Measurements from ENCODE around the gene LRRTM2.
A peak's percentile ranks its signal among the peaks of the same experiment; 100 is the strongest.
"Not testable (repeated sequence)": the region's sequence is repeated elsewhere in the genome, so short reads cannot be mapped to it uniquely, and the experiment has no call there.

The LRRTM2 gene

DNA sequence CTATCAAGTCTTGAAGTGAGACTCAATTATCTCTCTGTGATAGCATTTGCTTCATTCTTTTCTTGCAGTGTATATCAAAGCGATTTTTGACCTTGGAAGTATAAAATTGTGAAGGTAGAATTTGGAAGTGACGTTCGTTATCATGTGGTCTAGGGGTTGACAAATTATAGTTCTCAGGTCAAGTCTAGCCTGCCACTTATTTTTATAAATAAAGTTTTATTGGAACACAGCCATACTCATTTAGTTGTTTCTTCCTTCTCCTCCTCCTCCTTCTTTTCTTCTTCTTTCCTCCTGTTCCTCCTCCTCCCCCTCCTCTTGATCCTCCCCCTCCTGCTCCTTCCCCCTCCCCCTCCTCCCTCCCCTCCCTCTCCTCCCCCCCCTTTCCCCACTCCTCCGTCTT lies 38.0 kb downstream of the LRRTM2 start:
- DNase-seq (ENCODE audit: low spot score), result no peak

DNA sequence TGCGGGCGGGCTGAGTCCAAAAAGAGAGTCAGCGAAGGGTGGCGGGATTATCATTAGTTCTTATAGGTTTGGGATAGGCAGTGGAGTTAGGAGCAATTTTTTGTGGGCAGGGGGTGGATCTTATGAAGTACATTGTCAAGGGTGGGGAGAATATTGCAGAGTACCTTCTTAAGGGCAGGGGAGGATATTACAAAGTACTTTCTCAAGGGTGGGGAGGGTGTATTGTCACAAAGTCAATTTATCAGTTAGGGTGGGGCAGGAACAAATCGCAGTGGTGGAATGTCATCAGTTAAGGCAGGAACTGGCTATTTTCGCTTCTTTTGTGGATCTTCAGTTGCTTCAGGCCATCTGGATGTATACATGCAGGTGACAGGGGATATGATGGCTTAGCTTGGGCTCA lies 40.3 kb downstream of the LRRTM2 start:
- DNase-seq (ENCODE audit: low spot score), result not testable (repeated sequence)

DNA sequence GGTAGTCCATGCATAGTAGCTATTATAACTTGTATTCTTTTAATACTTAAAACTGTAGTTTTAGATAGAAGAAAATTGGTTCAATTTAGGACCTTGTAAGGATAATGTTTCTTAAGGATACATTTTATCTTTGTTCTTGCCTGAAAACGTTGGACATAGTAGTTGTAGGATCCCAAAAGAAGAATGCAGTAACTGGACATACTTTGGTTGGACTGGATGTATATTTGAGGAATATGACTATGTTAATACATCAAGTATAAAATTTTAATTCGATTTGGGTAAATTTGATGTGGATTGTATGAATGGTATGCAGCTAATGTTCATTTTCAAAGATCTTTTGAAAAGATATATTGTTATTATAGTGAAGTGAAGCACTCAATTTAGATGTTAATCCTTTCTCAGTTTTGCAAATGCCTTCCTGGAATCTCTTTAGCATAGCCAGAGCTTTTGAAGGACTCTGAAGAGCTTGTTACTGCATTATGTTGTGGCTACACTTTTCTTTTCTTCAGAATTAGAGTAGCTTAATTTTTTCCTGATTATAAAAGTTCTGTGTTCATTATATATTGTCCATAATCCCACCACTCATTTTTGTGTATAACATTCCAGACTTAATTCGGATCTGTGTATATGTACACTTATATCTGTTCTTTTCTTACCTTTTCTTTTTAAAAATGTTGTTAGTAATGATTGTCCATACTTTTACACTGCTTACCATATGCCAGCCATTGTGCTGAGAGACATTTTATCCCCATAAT lies 41.2 kb downstream of the LRRTM2 start:
- no peak for DNase-seq (ENCODE audit: low spot score)

DNA sequence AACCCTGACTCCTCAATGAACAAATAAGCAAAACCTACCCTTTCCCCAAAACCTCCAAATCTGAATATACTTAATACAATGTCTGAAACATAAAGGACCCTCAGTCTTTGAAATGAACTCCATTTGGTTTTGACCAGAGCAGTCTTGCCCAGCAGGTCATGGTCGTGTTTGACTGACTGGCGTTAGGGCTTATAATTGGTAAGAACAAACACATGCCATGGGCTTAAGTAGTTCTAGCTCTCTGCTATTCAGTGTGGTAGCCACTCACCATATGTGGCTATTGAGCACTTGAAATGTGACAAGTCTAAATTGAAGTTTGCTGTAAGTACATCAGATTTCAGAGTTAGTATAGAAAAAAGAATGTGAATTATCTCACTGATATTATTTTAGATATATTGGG lies 42.1 kb downstream of the LRRTM2 start:
- no peak for DNase-seq (ENCODE audit: low spot score)

DNA sequence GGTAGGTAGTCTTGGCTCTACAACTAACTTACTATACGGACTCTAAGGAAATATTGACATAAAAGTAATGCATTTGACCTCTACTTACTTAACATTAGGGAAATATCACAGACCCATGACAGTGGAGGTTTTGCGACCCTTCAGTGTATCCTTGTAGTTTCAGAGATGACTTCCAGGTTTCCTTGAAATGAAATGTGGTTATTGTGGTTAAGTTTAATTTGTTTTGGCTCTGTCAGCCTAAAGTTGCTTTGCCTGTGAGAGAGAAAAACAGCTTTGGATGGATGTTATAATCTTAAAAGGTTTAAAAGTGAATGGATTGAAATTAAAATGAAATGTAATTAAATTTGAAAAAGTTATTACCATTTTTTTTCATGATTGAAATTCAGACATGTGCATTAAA lies 42.9 kb downstream of the LRRTM2 start:
- DNase-seq (ENCODE audit: low spot score), result no peak

DNA sequence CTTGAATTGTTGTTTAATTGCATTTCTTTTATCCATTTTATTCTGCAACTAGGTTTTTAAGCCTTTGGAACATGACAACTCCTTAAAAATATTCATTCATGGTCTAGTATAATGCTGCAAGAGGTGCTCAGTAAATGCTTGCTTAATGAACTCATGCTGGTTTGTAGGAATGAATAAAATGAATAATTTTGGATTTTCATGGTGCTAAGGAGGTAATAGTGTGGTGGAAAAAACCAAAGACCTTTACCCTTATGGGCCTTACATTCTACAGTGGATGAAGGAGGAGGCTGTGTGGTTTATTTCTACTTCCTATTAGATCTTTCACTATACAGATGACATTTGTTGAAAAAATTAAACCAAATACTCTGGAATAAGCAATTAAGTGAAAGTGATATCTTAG lies 43.4 kb downstream of the LRRTM2 start:
- peak; percentile 14 for DNase-seq (ENCODE audit: low spot score)

DNA sequence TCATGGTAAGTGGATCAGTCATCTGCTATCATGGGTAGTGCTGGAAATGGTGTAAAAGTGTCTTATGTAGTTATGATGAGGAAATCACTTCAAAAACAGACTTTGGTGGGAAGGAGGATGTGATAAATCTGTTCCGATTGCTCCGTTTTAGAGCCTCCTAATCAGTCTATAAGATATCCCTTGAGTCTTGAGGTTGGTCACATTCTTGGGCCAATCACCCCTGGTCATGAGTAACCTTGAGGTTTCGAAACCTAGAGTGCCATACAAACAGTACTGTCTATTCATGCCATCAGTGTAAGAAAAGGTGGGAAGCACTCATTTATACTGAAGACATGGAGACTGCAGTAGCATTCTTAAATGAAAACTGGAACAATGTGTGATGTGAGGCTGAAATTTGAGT lies 45.8 kb downstream of the LRRTM2 start:
- DNase-seq (ENCODE audit: low spot score), result no peak

DNA sequence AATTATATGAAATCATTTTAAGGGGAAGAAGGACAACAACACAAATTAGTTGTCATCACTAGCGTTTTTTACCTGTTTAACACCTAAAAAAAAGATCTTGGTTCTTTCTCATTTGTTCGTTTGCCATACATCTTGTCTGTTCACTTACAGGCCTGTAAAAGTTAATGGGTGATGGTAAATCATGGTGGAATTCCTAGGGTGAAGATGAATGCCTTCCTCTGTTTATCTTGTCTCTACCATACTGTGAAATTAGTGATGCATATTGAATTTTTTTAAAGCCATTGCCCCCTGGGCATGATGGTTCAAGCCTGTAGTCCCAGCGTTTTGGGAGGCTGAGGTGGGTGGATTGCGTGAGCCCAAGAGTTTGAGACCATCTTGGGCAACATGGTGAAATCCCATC lies 46.6 kb downstream of the LRRTM2 start:
- DNase-seq (ENCODE audit: low spot score), result no peak

DNA sequence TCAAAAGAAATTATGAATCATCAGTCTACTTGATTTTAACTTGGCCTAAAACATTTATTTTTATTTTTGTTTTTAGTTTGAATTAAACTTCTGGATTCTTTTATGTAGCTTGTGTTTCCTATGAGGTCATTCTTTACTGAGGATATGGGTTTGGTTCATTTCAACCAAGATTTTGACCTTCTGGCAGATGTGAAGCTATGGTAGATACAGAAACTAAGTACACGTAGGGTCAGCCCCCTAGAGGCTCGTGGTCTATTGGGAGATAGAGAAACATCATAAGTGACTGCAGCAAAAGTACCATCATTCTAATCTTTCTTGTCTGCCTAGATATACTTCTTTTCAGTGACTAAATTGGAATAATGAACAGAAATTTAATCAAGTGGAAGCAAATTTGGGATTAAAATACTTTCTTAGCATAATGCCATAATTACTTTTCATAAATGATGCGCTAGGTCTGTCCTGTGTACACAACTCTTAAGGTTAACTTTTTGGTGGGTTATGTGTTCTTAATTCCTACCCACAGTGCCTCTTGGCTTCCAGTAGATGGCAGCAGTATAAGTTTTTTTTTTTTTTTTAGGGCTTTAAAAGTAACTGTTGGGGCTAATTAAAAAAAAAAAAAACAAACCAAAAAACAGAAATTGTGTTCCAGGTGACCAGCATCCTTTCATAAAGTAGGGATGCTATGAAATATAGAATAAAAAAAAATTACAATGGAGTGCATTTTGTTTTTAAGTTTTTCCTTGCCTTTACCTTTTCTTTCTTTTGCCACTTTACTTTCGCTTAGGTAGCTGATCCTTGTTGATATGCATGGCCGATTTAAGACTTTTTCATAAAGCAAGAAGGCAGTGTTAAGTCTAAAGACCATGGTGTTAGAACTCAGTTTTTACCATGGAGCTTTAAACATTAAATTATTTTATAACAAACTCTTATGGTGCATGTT lies 49.9 kb downstream of the LRRTM2 start:
- peak; percentile 35 for DNase-seq (ENCODE audit: low spot score)

DNA sequence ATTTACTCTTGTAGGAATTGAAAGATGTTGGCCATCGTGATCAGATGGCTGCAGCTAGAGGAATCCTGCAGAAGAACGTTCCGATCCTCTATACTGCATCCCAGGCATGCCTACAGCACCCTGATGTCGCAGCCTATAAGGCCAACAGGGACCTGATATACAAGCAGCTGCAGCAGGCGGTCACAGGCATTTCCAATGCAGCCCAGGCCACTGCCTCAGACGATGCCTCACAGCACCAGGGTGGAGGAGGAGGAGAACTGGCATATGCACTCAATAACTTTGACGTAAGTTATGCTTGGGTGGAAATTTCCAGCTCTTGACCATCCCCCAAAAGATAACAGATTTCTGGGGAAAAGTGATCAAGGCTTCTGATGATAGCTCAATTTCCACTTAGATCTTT lies 50.6 kb downstream of the LRRTM2 start:
- DNase-seq (ENCODE audit: low spot score), result no peak

DNA sequence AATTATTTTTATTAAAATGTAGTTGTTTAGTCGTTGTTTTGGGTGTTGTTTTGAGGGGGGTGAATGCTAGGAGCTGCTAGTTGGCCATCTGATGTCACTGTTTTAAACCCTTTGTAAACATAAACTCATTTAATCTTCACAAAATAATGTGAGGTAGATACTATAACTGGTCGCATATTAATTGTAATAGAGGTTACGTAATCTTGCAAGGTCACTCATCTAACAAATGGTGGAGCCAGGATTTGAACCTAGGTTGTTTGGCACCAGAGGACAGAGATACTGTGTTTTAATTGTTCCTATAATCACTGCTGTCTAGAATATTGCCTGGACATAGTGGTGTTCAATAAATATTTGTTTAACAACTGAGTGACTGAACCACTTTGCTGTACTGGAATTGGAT lies 54.4 kb downstream of the LRRTM2 start:
- no peak for DNase-seq (ENCODE audit: low spot score)

DNA sequence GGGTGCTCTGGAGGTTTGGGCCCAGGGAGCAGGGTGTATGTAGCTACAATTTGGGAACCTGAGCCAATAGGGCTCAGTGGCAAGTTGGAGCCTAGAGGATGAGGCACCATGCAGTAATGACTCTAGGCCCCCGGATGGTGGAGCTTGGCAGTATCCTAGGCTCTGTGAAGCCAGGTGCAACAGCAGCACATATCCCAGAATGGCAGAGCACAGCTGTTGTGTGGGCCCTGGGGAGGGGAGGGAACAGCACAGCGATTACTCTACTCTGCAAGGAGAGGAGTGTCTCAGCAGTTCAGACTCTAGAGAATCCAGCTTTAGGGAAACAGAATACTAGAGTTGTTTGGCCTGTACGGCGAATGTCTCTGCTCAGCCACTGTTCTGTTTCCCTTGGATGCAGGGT lies 56.1 kb downstream of the LRRTM2 start:
- DNase-seq (ENCODE audit: low spot score), result no peak

All from AG08395 (cell line).